PC-3 (cell line): ENCODE results near the gene ZCWPW2. TPM values are rescaled to one million over a fixed set of nuclear protein-coding genes. Genes with fewer than 3 reads are reported as not detected.

Experiments used
- ATAC-seq: fragments of 200-7000 bp; cut with Tn5 transposase; 2 replicates; pipeline ENCODE4 v1.9.1; 2020; ENCODE audit warnings: mild to moderate bottlenecking, moderate library complexity
- BruUV-seq: library from RNA; stranded (reverse); fragments of 400-500 nt; replicated peaks from 2 replicates; lab custom pipeline; 2021; lab: Mats Ljungman, UMichigan
- CTCF ChIA-PET: fragments of 300-600 bp; sonication (Branson Sonifier 250); formaldehyde crosslinking; loops from one replicate; lab custom pipeline; 2022; ENCODE audit warnings: antibody characterized with exemption; lab: Charles Lee
- POLR2A ChIA-PET: fragments of 300-600 bp; sonication (Branson Sonifier 250); formaldehyde crosslinking; loops from one replicate; lab custom pipeline; 2022; ENCODE audit warnings: antibody characterized with exemption; ENCODE audit not compliant: unreplicated experiment; lab: Charles Lee
- DNase-seq: peaks from one replicate; pipeline ENCODE4 v3.0.0-alpha.2; 2015
- H2AFZ ChIP-seq: fragments of 300-600 bp; sonication (generic); 2 replicates; pipeline ENCODE4 v1.6.0; 2016; ENCODE audit warnings: antibody characterized with exemption, low read length
- H3F3A ChIP-seq: fragments of 300-600 bp; sonication (generic); one replicate; pipeline ENCODE4 v1.6.0; 2017; ENCODE audit warnings: antibody characterized with exemption, low read length, control low read depth, mild to moderate bottlenecking; ENCODE audit not compliant: unreplicated experiment
- H3K27ac ChIP-seq: fragments of 300-600 bp; sonication (generic); 2 replicates; pipeline ENCODE4 v1.5.1; 2016; ENCODE audit warnings: mild to moderate bottlenecking, low read length
- H3K27me3 ChIP-seq: fragments of 300-600 bp; sonication (generic); 2 replicates; pipeline ENCODE4 v1.6.1; 2016; ENCODE audit warnings: low read length, mixed read lengths
- H3K36me3 ChIP-seq: fragments of 300-600 bp; sonication (generic); 2 replicates; pipeline ENCODE4 v1.6.1; 2016; ENCODE audit warnings: low read depth, mixed run types, low read length, mixed read lengths
- H3K4me1 ChIP-seq: fragments of 300-600 bp; sonication (generic); 2 replicates; pipeline ENCODE4 v1.5.1; 2016; ENCODE audit warnings: low read length; ENCODE audit not compliant: insufficient read depth
- H3K4me2 ChIP-seq: fragments of 300-600 bp; sonication (generic); 2 replicates; pipeline ENCODE4 v1.6.0; 2016; ENCODE audit warnings: low read length
- H3K4me3 ChIP-seq: fragments of 300-600 bp; sonication (generic); 2 replicates; pipeline ENCODE4 v1.5.1; 2016; ENCODE audit warnings: mild to moderate bottlenecking, low read length, mixed read lengths
- H3K79me2 ChIP-seq: fragments of 300-600 bp; sonication (generic); 2 replicates; pipeline ENCODE4 v1.6.1; 2017; ENCODE audit warnings: low read length, mixed read lengths
- H3K9ac ChIP-seq: fragments of 300-600 bp; sonication (generic); 2 replicates; pipeline ENCODE4 v1.6.0; 2016; ENCODE audit warnings: mild to moderate bottlenecking, low read length
- H3K9me2 ChIP-seq: fragments of 300-600 bp; sonication (generic); replicated peaks from 2 replicates; pipeline ENCODE4 v1.6.1; 2016; ENCODE audit warnings: mixed run types, low read length, mixed read lengths
- H3K9me3 ChIP-seq: fragments of 300-600 bp; sonication (generic); 2 replicates; pipeline ENCODE4 v1.6.1; 2016; ENCODE audit warnings: low read length, mixed read lengths
- H4K20me1 ChIP-seq: fragments of 300-600 bp; sonication (generic); 2 replicates; pipeline ENCODE4 v1.6.1; 2016; ENCODE audit warnings: low read length, mixed read lengths
- CTCF ChIP-seq: fragments of 300-600 bp; sonication (generic); conservative IDR thresholded peaks from 2 replicates; pipeline ENCODE4 v1.5.1; 2017; ENCODE audit warnings: antibody characterized with exemption, low read depth, mild to moderate bottlenecking, low read length
- EZH2 ChIP-seq: fragments of 300-600 bp; sonication (generic); IDR thresholded peaks from one replicate; pipeline ENCODE4 v1.6.1; 2017; ENCODE audit warnings: antibody characterized with exemption, mild to moderate bottlenecking, low read length; ENCODE audit not compliant: unreplicated experiment
- EZH2phosphoT487 ChIP-seq: fragments of 300-600 bp; sonication (generic); IDR thresholded peaks from 2 replicates; pipeline ENCODE4 v1.6.1; 2018; ENCODE audit warnings: mild to moderate bottlenecking, antibody characterized with exemption, low read length, borderline replicate concordance
- intact Hi-C: fragments of 100-400 bp; cut with micrococcal nuclease; formaldehyde crosslinking; loops from 2 replicates; pipeline ENCODE4 v1.9.0; 2023
- total RNA-seq: library from RNA; depleted of rRNA; stranded (reverse); fragments of >200 nt; gene quantifications from 2 replicates; pipeline ENCODE4 v1.2.3, GENCODE V29; 2014

ZCWPW2 gene
- total RNA-seq, 1 experiment from 2014 or later: not detected

- no peak overlapping the region for H3K27ac ChIP-seq
- no peaks in the 10 kb centered on the region for H3K79me2 ChIP-seq
- no peak overlapping the region for H3K9ac ChIP-seq
- ATAC-seq (no peak), DNase-seq (no peak)
- no peaks in the 10 kb centered on the region for H3K27me3 ChIP-seq
- ChIA-PET CTCF (no interaction called here), POLR2A (no interaction called here)
- BruUV-seq: no TSS peak
- intact Hi-C loops: no loop called here
- H3K4me3 ChIP-seq: no peak overlapping the region
- no peaks in the 10 kb centered on the region for H3K36me3 ChIP-seq
- H4K20me1 ChIP-seq: no peaks in the 10 kb centered on the region
- H3K4me1 ChIP-seq: no peaks in the 10 kb centered on the region
- no peaks in the 10 kb centered on the region for H3K9me2 ChIP-seq
- no peak overlapping the region for H3K4me2 ChIP-seq
- no peak for TF ChIP-seq EZH2
- TF ChIP-seq CTCF: no peak
- TF ChIP-seq EZH2phosphoT487: no peak
- no peaks in the 10 kb centered on the region for H3F3A ChIP-seq
- no peaks in the 10 kb centered on the region for H3K9me3 ChIP-seq
- H2AFZ ChIP-seq: no peak overlapping the region
Measured at GRCh38 chr3:28495301-28495700, 146.8 kb downstream of the ZCWPW2 start.

- Histone ChIP-seq H3K79me2 (no peaks in the 10 kb centered on the region), H3K36me3 (no peaks in the 10 kb centered on the region), H3F3A (no peaks in the 10 kb centered on the region), H3K27me3 (peaks cover 4% of the 10 kb centered on the region; the same call in 1 of the 2 replicates), H4K20me1 (no peaks in the 10 kb centered on the region), H3K9ac (no peak overlapping the region), H3K4me1 (no peaks in the 10 kb centered on the region), H3K9me3 (no peaks in the 10 kb centered on the region), H3K27ac (no peak overlapping the region), H3K9me2 (no peaks in the 10 kb centered on the region), H3K4me3 (no peak overlapping the region), H3K4me2 (no peak overlapping the region), H2AFZ (no peak overlapping the region)
- BruUV-seq: no TSS peak
- CTCF ChIA-PET: no interaction called here
- ATAC-seq (no peak), DNase-seq (no peak)
- TF ChIP-seq CTCF (no peak), EZH2phosphoT487 (no peak), EZH2 (no peak)
- POLR2A ChIA-PET: no interaction called here
- intact Hi-C loops: no loop called here
Measured at GRCh38 chr3:28502397-28502937, 153.9 kb downstream of the ZCWPW2 start.

GRCh38 chr3:28504976-28505375, 156.5 kb downstream of the ZCWPW2 start:
- Histone ChIP-seq H3K9me2 (no peaks in the 10 kb centered on the region), H3K4me2 (no peak overlapping the region), H3K36me3 (no peaks in the 10 kb centered on the region), H3K4me3 (no peak overlapping the region), H3K79me2 (no peaks in the 10 kb centered on the region), H3K27me3 (peaks cover 4% of the 10 kb centered on the region; the same call in 1 of the 2 replicates), H3K9ac (no peak overlapping the region), H3K4me1 (no peaks in the 10 kb centered on the region), H3F3A (no peaks in the 10 kb centered on the region), H3K9me3 (no peaks in the 10 kb centered on the region), H3K27ac (no peak overlapping the region), H4K20me1 (no peaks in the 10 kb centered on the region), H2AFZ (no peak overlapping the region)
- ChIA-PET CTCF (no interaction called here), POLR2A (no interaction called here)
- DNase-seq (no peak), ATAC-seq (no peak)
- TF ChIP-seq EZH2phosphoT487: no peak
- no peak for TF ChIP-seq EZH2
- no peak for TF ChIP-seq CTCF
- intact Hi-C loops: no loop called here
- no TSS peak for BruUV-seq
